ES-I3 (cell line): Measurements from ENCODE around the gene CCDC172.
"Not testable (repeated sequence)": the region's sequence is repeated elsewhere in the genome, so short reads cannot be mapped to it uniquely, and the experiment has no call there.

Experiments
- H3K36me3 ChIP-seq: 2 replicates; pipeline ENCODE4 v1.6.1; 2013; ENCODE audit warnings: mild to moderate bottlenecking, low read length, control low read depth, moderate library complexity; ENCODE audit not compliant: insufficient read depth
- H3K4me1 ChIP-seq: 2 replicates; pipeline ENCODE4 v1.6.1; 2013; ENCODE audit warnings: mild to moderate bottlenecking, control low read depth, low read length; ENCODE audit not compliant: insufficient read depth
- H3K9ac ChIP-seq: 2 replicates; pipeline ENCODE4 v1.6.1; 2013; ENCODE audit warnings: low read depth, mild to moderate bottlenecking, low read length, moderate library complexity
- H3K9me3 ChIP-seq: 2 replicates; pipeline ENCODE4 v1.6.1; 2013; ENCODE audit warnings: mild to moderate bottlenecking, low read length, moderate library complexity; ENCODE audit not compliant: control insufficient read depth, insufficient read depth

Gene CCDC172

GRCh38 chr10:116385311-116385710 is 61.1 kb downstream of the CCDC172 start:
- H3K9ac ChIP-seq: no peak overlapping the region
- no peaks in the 10 kb centered on the region for H3K9me3 ChIP-seq
- H3K4me1 ChIP-seq: peaks cover 9% of the 10 kb centered on the region; the same call in 1 of the 2 replicates
- no peaks in the 10 kb centered on the region for H3K36me3 ChIP-seq

- Histone ChIP-seq H3K4me1 (peaks cover 9% of the 10 kb centered on the region; the same call in 1 of the 2 replicates), H3K9ac (no peak overlapping the region), H3K9me3 (no peaks in the 10 kb centered on the region), H3K36me3 (no peaks in the 10 kb centered on the region)
Observed at GRCh38 chr10:116385994-116386809, 62.0 kb downstream of the CCDC172 start.

GRCh38 chr10:116393246-116393831 is 69.1 kb downstream of the CCDC172 start:
- not testable (repeated sequence) for H3K9me3 ChIP-seq, H3K9ac ChIP-seq, H3K4me1 ChIP-seq, H3K36me3 ChIP-seq

GRCh38 chr10:116395223-116395985 is 71.2 kb downstream of the CCDC172 start:
- no peak overlapping the region for H3K9ac ChIP-seq
- no peaks in the 10 kb centered on the region for H3K36me3 ChIP-seq
- no peaks in the 10 kb centered on the region for H3K9me3 ChIP-seq
- peaks cover 8% of the 10 kb centered on the region for H3K4me1 ChIP-seq

- H3K9ac ChIP-seq: no peak overlapping the region
- peaks cover 8% of the 10 kb centered on the region for H3K4me1 ChIP-seq
- no peaks in the 10 kb centered on the region for H3K36me3 ChIP-seq
- H3K9me3 ChIP-seq: no peaks in the 10 kb centered on the region
Observed at GRCh38 chr10:116398224-116398623, 74.0 kb downstream of the CCDC172 start.

GRCh38 chr10:116402858-116403257 is 78.6 kb downstream of the CCDC172 start:
- Histone ChIP-seq H3K9me3 (no peaks in the 10 kb centered on the region), H3K9ac (no peak overlapping the region), H3K36me3 (no peaks in the 10 kb centered on the region), H3K4me1 (peaks cover 7% of the 10 kb centered on the region)

- Histone ChIP-seq H3K36me3 (no peaks in the 10 kb centered on the region), H3K9ac (no peak overlapping the region), H3K4me1 (no peaks in the 10 kb centered on the region), H3K9me3 (no peaks in the 10 kb centered on the region)
Observed at GRCh38 chr10:116403740-116404250, 79.5 kb downstream of the CCDC172 start.

- H3K9me3 ChIP-seq: no peaks in the 10 kb centered on the region
- no peaks in the 10 kb centered on the region for H3K4me1 ChIP-seq
- no peaks in the 10 kb centered on the region for H3K36me3 ChIP-seq
- no peak overlapping the region for H3K9ac ChIP-seq
Observed at GRCh38 chr10:116408719-116409118, 84.5 kb downstream of the CCDC172 start.

GRCh38 chr10:116410351-116410750 is 86.1 kb downstream of the CCDC172 start:
- H3K9me3 ChIP-seq: no peaks in the 10 kb centered on the region
- no peak overlapping the region for H3K9ac ChIP-seq
- H3K4me1 ChIP-seq: no peaks in the 10 kb centered on the region
- H3K36me3 ChIP-seq: no peaks in the 10 kb centered on the region

GRCh38 chr10:116417821-116418220 is 93.6 kb downstream of the CCDC172 start:
- no peaks in the 10 kb centered on the region for H3K9me3 ChIP-seq
- no peaks in the 10 kb centered on the region for H3K4me1 ChIP-seq
- no peak overlapping the region for H3K9ac ChIP-seq
- no peaks in the 10 kb centered on the region for H3K36me3 ChIP-seq

GRCh38 chr10:116418389-116418788 is 94.1 kb downstream of the CCDC172 start:
- Histone ChIP-seq H3K36me3 (no peaks in the 10 kb centered on the region), H3K9me3 (no peaks in the 10 kb centered on the region), H3K9ac (no peak overlapping the region), H3K4me1 (no peaks in the 10 kb centered on the region)

GRCh38 chr10:116421815-116422214 is 97.6 kb downstream of the CCDC172 start:
- H3K9ac ChIP-seq: no peak overlapping the region
- no peaks in the 10 kb centered on the region for H3K4me1 ChIP-seq
- H3K36me3 ChIP-seq: no peaks in the 10 kb centered on the region
- no peaks in the 10 kb centered on the region for H3K9me3 ChIP-seq

GRCh38 chr10:116427671-116428070 is 103.4 kb downstream of the CCDC172 start, which contains the start of gene PNLIPRP3:
PNLIPRP3 (plus strand) TSS chr10:116427847; CDS start chr10:116428013, 166 bp downstream.
- Histone ChIP-seq H3K9ac (no peak within 1 kb of the TSS), H3K4me1 (no peaks in the 10 kb centered on the region), H3K36me3 (no peaks in the 10 kb centered on the region), H3K9me3 (no peaks in the 10 kb centered on the region)

GRCh38 chr10:116429288-116429977 is 105.2 kb downstream of the CCDC172 start:
- Histone ChIP-seq H3K4me1 (no peaks in the 10 kb centered on the region), H3K9me3 (no peaks in the 10 kb centered on the region), H3K36me3 (no peaks in the 10 kb centered on the region), H3K9ac (no peak overlapping the region)
